H1 (cell line): ENCODE measurements around the gene ZBTB43. TPM values are rescaled to one million over a fixed set of nuclear protein-coding genes. Genes with fewer than 3 reads are reported as not detected.
A peak's percentile ranks its signal among the peaks of the same experiment; 100 is the strongest.

ENCODE experiments used
- CTCF ChIA-PET: fragments of 300-600 bp; sonication (Branson Sonifier 250); formaldehyde crosslinking; loops from one replicate; lab custom pipeline; 2021; ENCODE audit not compliant: partially characterized antibody; lab: Charles Lee
- POLR2A ChIA-PET: fragments of 300-600 bp; sonication (Branson Sonifier 250); formaldehyde crosslinking; loops from one replicate; lab custom pipeline; 2021; ENCODE audit warnings: inconsistent platforms; ENCODE audit not compliant: partially characterized antibody; lab: Charles Lee
- DNase-seq, 2 experiments: peaks; one replicate each; pipeline versions ENCODE4 v3.0.0 to v3.0.0-alpha.2; 2010 to 2022; ENCODE audit warnings: low spot score in 2 of 2, low read depth in 1 of 2, mixed read lengths in 1 of 2
- FAIRE-seq: peaks from 2 replicates; lab custom pipeline; 2011; peaks lifted over from hg19 to GRCh38; lab: Jason Lieb, UNC
- H2AFZ ChIP-seq: 2 replicates; pipeline ENCODE4 v1.8.1; 2012; ENCODE audit warnings: low read length, inconsistent platforms
- H2AK5ac ChIP-seq: 2 replicates; pipeline ENCODE4 v1.6.1; 2013; ENCODE audit warnings: low read depth, low read length
- H2BK120ac ChIP-seq: replicated peaks from 2 replicates; pipeline ENCODE3; 2013; ENCODE audit warnings: low read depth, low read length, inconsistent platforms
- H2BK12ac ChIP-seq: 2 replicates; pipeline ENCODE4 v1.6.1; 2013; ENCODE audit warnings: low read depth, low read length
- H2BK15ac ChIP-seq: 2 replicates; pipeline ENCODE4 v1.6.1; 2013; ENCODE audit warnings: low read length
- H2BK20ac ChIP-seq: 2 replicates; pipeline ENCODE4 v1.6.1; 2013; ENCODE audit warnings: low read length
- H2BK5ac ChIP-seq: 2 replicates; pipeline ENCODE4 v1.6.1; 2013; ENCODE audit warnings: low read depth, low read length
- H3K14ac ChIP-seq: 2 replicates; pipeline ENCODE4 v1.6.1; 2013; ENCODE audit warnings: inconsistent platforms; ENCODE audit not compliant: insufficient read length
- H3K18ac ChIP-seq: 2 replicates; pipeline ENCODE4 v1.6.1; 2013; ENCODE audit warnings: low read length; ENCODE audit errors: extremely low read depth
- H3K23ac ChIP-seq: 2 replicates; pipeline ENCODE4 v1.6.1; 2013; ENCODE audit warnings: inconsistent platforms; ENCODE audit not compliant: insufficient read length
- H3K23me2 ChIP-seq: 2 replicates; pipeline ENCODE4 v1.6.1; 2013; ENCODE audit warnings: low read depth, low read length
- H3K27ac ChIP-seq: 2 replicates; pipeline ENCODE4 v1.6.1; 2011; ENCODE audit warnings: low read depth, low read length, inconsistent platforms
- H3K27me3 ChIP-seq, 4 experiments: replicated peaks in 1 of 4; 1 replicate in 1 of 4; 2 replicates in 3 of 4; pipeline versions ENCODE4 v1.6.1 to v1.8.1; 2011 to 2013; ENCODE audit warnings: low read length in 3 of 4, mild to moderate bottlenecking in 3 of 4, inconsistent platforms in 2 of 4, mixed read lengths in 2 of 4, moderate library complexity in 1 of 4; ENCODE audit not compliant: control insufficient read depth in 3 of 4, insufficient read depth in 3 of 4; ENCODE audit errors: extremely low read depth in 1 of 4
- H3K36me3 ChIP-seq, 4 experiments: 2 replicates each; pipeline versions ENCODE4 v1.6.1 to v1.8.1; 2011 to 2013; ENCODE audit warnings: mild to moderate bottlenecking in 4 of 4, low read length in 3 of 4, moderate library complexity in 2 of 4, control low read depth in 1 of 4, inconsistent platforms in 1 of 4; ENCODE audit not compliant: insufficient read depth in 4 of 4, control insufficient read depth in 2 of 4
- H3K4ac ChIP-seq: replicated peaks from 2 replicates; pipeline ENCODE3; 2013; ENCODE audit warnings: low read length, low read depth, mixed read lengths, inconsistent platforms; ENCODE audit not compliant: insufficient read length
- H3K4me1 ChIP-seq, 4 experiments: replicated peaks in 1 of 4; 1 replicate in 1 of 4; 2 replicates in 3 of 4; pipeline versions ENCODE4 v1.6.1 to v1.8.1; 2011 to 2013; ENCODE audit warnings: low read length in 3 of 4, inconsistent platforms in 2 of 4, mixed read lengths in 1 of 4; ENCODE audit not compliant: insufficient read depth in 4 of 4, control insufficient read depth in 3 of 4
- H3K4me2 ChIP-seq, 2 experiments: 2 replicates each; pipeline versions ENCODE4 v1.6.1 to v1.8.1; 2011 to 2013; ENCODE audit warnings: low read depth in 2 of 2, low read length in 2 of 2, control low read depth in 1 of 2, inconsistent platforms in 1 of 2, mild to moderate bottlenecking in 1 of 2; ENCODE audit not compliant: insufficient read depth in 1 of 2
- H3K4me3 ChIP-seq, 4 experiments: fragments of 200-600, 300-600 bp in 1 of 4; sonication (generic), shearing (Covaris generic), sonication (Bioruptor Twin) in 1 of 4; 2 replicates each; pipeline versions ENCODE4 v1.5.1 to v1.8.1; 2011 to 2016; ENCODE audit warnings: low read length in 4 of 4, low read depth in 3 of 4, control low read depth in 2 of 4, inconsistent platforms in 2 of 4, mild to moderate bottlenecking in 2 of 4, mixed read lengths in 1 of 4, moderate library complexity in 1 of 4; ENCODE audit not compliant: insufficient read depth in 2 of 4; ENCODE audit errors: extremely low read depth in 1 of 4
- H3K56ac ChIP-seq: replicated peaks from 2 replicates; pipeline ENCODE3; 2013; ENCODE audit warnings: low read depth, mild to moderate bottlenecking, mixed read lengths, low read length, inconsistent platforms; ENCODE audit not compliant: insufficient read length
- H3K79me1 ChIP-seq: 2 replicates; pipeline ENCODE4 v1.6.1; 2013; ENCODE audit warnings: low read depth, low read length, control low read depth
- H3K79me2 ChIP-seq, 2 experiments: 2 replicates each; pipeline versions ENCODE4 v1.6.1 to v1.8.1; 2012 to 2013; ENCODE audit warnings: low read length in 2 of 2, mild to moderate bottlenecking in 2 of 2, inconsistent platforms in 1 of 2; ENCODE audit not compliant: insufficient read depth in 2 of 2, control insufficient read depth in 1 of 2
- H3K9ac ChIP-seq, 4 experiments: replicated peaks in 1 of 4; 1 replicate in 1 of 4; 2 replicates in 3 of 4; pipeline versions ENCODE4 v1.6.1 to v1.8.1; 2011 to 2013; ENCODE audit warnings: low read depth in 3 of 4, low read length in 3 of 4, control low read depth in 2 of 4, mild to moderate bottlenecking in 2 of 4, moderate library complexity in 2 of 4, inconsistent platforms in 1 of 4; ENCODE audit errors: extremely low read depth in 1 of 4
- H3K9me3 ChIP-seq, 2 experiments: 2 replicates each; pipeline versions ENCODE4 v1.6.1 to v1.8.1; 2012 to 2013; ENCODE audit warnings: mild to moderate bottlenecking in 2 of 2, moderate library complexity in 2 of 2, control low read depth in 1 of 2, inconsistent platforms in 1 of 2, low read depth in 1 of 2, low read length in 1 of 2, mixed read lengths in 1 of 2; ENCODE audit not compliant: insufficient read depth in 2 of 2
- H4K20me1 ChIP-seq, 2 experiments: replicated peaks in 1 of 2; 2 replicates each; pipeline versions ENCODE3 to v1.8.1; 2011 to 2013; ENCODE audit warnings: inconsistent platforms in 2 of 2, low read length in 2 of 2, mild to moderate bottlenecking in 1 of 2; ENCODE audit not compliant: insufficient read depth in 2 of 2, control insufficient read depth in 1 of 2
- H4K5ac ChIP-seq: 2 replicates; pipeline ENCODE4 v1.6.1; 2013; ENCODE audit warnings: low read length, low read depth, mixed read lengths, inconsistent platforms; ENCODE audit not compliant: insufficient read length
- H4K8ac ChIP-seq: 2 replicates; pipeline ENCODE4 v1.8.0; 2013; ENCODE audit warnings: mild to moderate bottlenecking, moderate library complexity, low read length, inconsistent platforms; ENCODE audit not compliant: insufficient read depth; ENCODE audit errors: extremely low read depth
- H4K91ac ChIP-seq: replicated peaks from 2 replicates; pipeline ENCODE3; 2013; ENCODE audit warnings: low read length, mixed read lengths, inconsistent platforms; ENCODE audit not compliant: insufficient read length
- ATF2 ChIP-seq: IDR thresholded peaks from 2 replicates; pipeline ENCODE4 v1.6.1; 2012; ENCODE audit warnings: low read length, inconsistent platforms
- BACH1 ChIP-seq: IDR thresholded peaks from 2 replicates; pipeline ENCODE4 v1.6.1; 2012; ENCODE audit warnings: low read length, improper control_type of control experiment
- CHD1 ChIP-seq: IDR thresholded peaks from 2 replicates; pipeline ENCODE4 v1.6.1; 2012; ENCODE audit warnings: low read depth, low read length, improper control_type of control experiment
- CHD2 ChIP-seq: IDR thresholded peaks from 2 replicates; pipeline ENCODE4 v1.6.1; 2012; ENCODE audit warnings: low read length, improper control_type of control experiment
- CREB1 ChIP-seq: IDR thresholded peaks from 2 replicates; pipeline ENCODE4 v1.6.1; 2012; ENCODE audit warnings: inconsistent platforms
- EZH2 ChIP-seq: fragments of 200-600 bp; sonication (generic); IDR thresholded peaks from 2 replicates; pipeline ENCODE4 v1.7.1; 2012; ENCODE audit warnings: low read depth, mild to moderate bottlenecking, moderate library complexity, low read length, inconsistent platforms; ENCODE audit not compliant: severe bottlenecking
- KDM1A ChIP-seq: fragments of 200-600, 300-600 bp; sonication (generic); IDR thresholded peaks from 2 replicates; pipeline ENCODE4 v1.7.1; 2016; ENCODE audit warnings: mild to moderate bottlenecking, low read length, borderline replicate concordance
- NRF1 ChIP-seq: IDR thresholded peaks from 2 replicates; pipeline ENCODE4 v1.6.1; 2011; ENCODE audit warnings: mild to moderate bottlenecking, low read depth, low read length, improper control_type of control experiment
- POU5F1 ChIP-seq: IDR thresholded peaks from 2 replicates; pipeline ENCODE4 v1.6.1; 2011; ENCODE audit warnings: low read depth, mild to moderate bottlenecking, low read length, moderate library complexity
- RAD21 ChIP-seq, 2 experiments: IDR thresholded peaks in 1 of 2; conservative IDR thresholded peaks in 1 of 2; 2 replicates each; pipeline ENCODE4 v1.6.1; 2011; ENCODE audit warnings: low read depth in 2 of 2, low read length in 2 of 2, improper control_type of control experiment in 1 of 2, inconsistent platforms in 1 of 2, mild to moderate bottlenecking in 1 of 2, moderate library complexity in 1 of 2
- SP1 ChIP-seq: IDR thresholded peaks from 2 replicates; pipeline ENCODE4 v1.6.1; 2011; ENCODE audit warnings: low read depth, low read length
- SUZ12 ChIP-seq: fragments of 200-600 bp; sonication (generic); IDR thresholded peaks from 2 replicates; pipeline ENCODE4 v1.6.1; 2012; ENCODE audit warnings: mild to moderate bottlenecking, inconsistent platforms, low read length, moderate library complexity, mixed read lengths
- TAF1 ChIP-seq: IDR thresholded peaks from 2 replicates; pipeline ENCODE4 v1.6.1; 2011; ENCODE audit warnings: mild to moderate bottlenecking, low read depth, low read length
- WGBS, 2 experiments: shearing (Covaris generic) in 1 of 2; methylation state at CpG; one replicate each; pipeline versions ENCODE4 v1.1.6 to v1.1.7; 2013 to 2015; ENCODE audit warnings: low lambda C conversion rate in 2 of 2, mixed read lengths in 2 of 2, inconsistent platforms in 1 of 2, low coverage in 1 of 2, missing lambda C conversion rate in 1 of 2; ENCODE audit not compliant: insufficient replicate concordance in 2 of 2, insufficient coverage in 1 of 2, insufficient read length in 1 of 2; ENCODE audit errors: extremely low coverage in 1 of 2, missing lambda C conversion rate in 1 of 2; 5-methylcytosine and 5-hydroxymethylcytosine counted together
- polyA plus RNA-seq, 7 experiments: library from polyadenylated mRNA; depleted of rRNA in 3 of 7; stranded (reverse) in 5 of 7; unstranded in 2 of 7; fragments of >200 nt in 5 of 7; fragments of 200-250 nt in 2 of 7; gene quantifications; 1 replicate in 5 of 7; 2 replicates in 1 of 7; 4 replicates in 1 of 7; pipeline versions ENCODE4 v1.2.1 to v1.2.3, GENCODE V29; 2011 to 2013; ENCODE audit warnings: missing spikeins in 2 of 7, mixed read lengths in 2 of 7
- total RNA-seq: library from RNA; stranded (reverse); fragmentation: NEBNext Ultra II Directional; extraction: Animal tissue kit (Norgen Biotek cat#: 25700); gene quantifications from 2 replicates; pipeline ENCODE4 v1.2.1, GENCODE V29; 2021

ZBTB43 gene
- total and polyA plus RNA-seq, 2 of the 8 experiments (the other 6 are each of a cell fraction or from before 2014, with no cell fraction given), result 4.1 to 16.7 TPM

- CTCF ChIA-PET, result interaction anchor here (0.5 to 4.1 kb wide), 6 partner anchors 9 to 1228 kb away, joined by 3 to 25 read pairs (median 6); no protein-coding TSS in a partner anchor
- TF ChIP-seq CHD2, result no peak
- no peak for TF ChIP-seq CHD1
- TF ChIP-seq SP1, result no peak
- no peak for TF ChIP-seq POU5F1
- no peak for TF ChIP-seq SUZ12
- no peak for TF ChIP-seq RAD21 (IDR thresholded peaks at IDR 0.05 in 1 of 2, conservative IDR thresholded peaks at IDR 0.05 in 1 of 2; ENCODE audit: low read depth in 2 of 2, low read length in 2 of 2)
- no peak for TF ChIP-seq CREB1
- no peak for TF ChIP-seq ATF2
- no peak for TF ChIP-seq KDM1A
- no peak for TF ChIP-seq TAF1
- TF ChIP-seq EZH2, result no peak
- TF ChIP-seq NRF1, result no peak
- no peak for TF ChIP-seq BACH1
Observed at GRCh38 chr9:126790561-126790960, 14.3 kb upstream of the ZBTB43 start.

More at GRCh38 chr9:126790561-126790960, 14.3 kb upstream of the ZBTB43 start:
- Histone ChIP-seq H3K79me1 (no peaks in the 10 kb centered on the region), H3K4me2 (no peak overlapping the region), H2BK120ac (no peak overlapping the region), H4K91ac (no peak overlapping the region), H3K79me2 (no peaks in the 10 kb centered on the region), H3K4me3 (no peak overlapping the region), H2BK20ac (no peak overlapping the region), H2AFZ (no peak overlapping the region), H3K9ac (no peak overlapping the region), H3K56ac (no peak overlapping the region), H3K4me1 (peaks cover 0 to 2% (median 0%) of the 10 kb centered on the region in 4 experiments; a peak in 3 of 7 replicates), H4K8ac (peak overlapping the region; percentile 45; the same call in 1 of the 2 replicates), H3K4ac (no peak overlapping the region), H2AK5ac (no peak overlapping the region), H3K9me3 (no peaks in the 10 kb centered on the region), H3K23ac (no peak overlapping the region), H2BK5ac (no peak overlapping the region), H4K20me1 (no peaks in the 10 kb centered on the region), H3K27ac (no peak overlapping the region), H4K5ac (no peak overlapping the region), H3K27me3 (0 out of 7 replicates have a peak, but pooled peaks cover 0 to 3% (median 0%) of the 10 kb centered on the region in 4 experiments), H2BK12ac (no peak overlapping the region), H3K36me3 (no peaks in the 10 kb centered on the region), H3K23me2 (0 out of 2 replicates have a peak, but pooled peaks cover 1% of the 10 kb centered on the region), H3K14ac (no peak overlapping the region), H2BK15ac (no peak overlapping the region), H3K18ac (no peak overlapping the region)
- 85% methylated on average over 4 of the region's 4 CpGs; no CpG with 5 or more reads in 1 of the 2 experiments for WGBS, 2 experiments
- no peak for DNase-seq
- FAIRE-seq, result no peak
- POLR2A ChIA-PET, result no interaction called here
